GM10847 (cell line): ENCODE results near the gene REV3L.

Experiments used
- POLR2A ChIP-seq: IDR thresholded peaks from 2 replicates; pipeline ENCODE4 v1.6.1; 2011; ENCODE audit not compliant: insufficient read length; ENCODE audit errors: extremely low read depth

Gene REV3L

DNA sequence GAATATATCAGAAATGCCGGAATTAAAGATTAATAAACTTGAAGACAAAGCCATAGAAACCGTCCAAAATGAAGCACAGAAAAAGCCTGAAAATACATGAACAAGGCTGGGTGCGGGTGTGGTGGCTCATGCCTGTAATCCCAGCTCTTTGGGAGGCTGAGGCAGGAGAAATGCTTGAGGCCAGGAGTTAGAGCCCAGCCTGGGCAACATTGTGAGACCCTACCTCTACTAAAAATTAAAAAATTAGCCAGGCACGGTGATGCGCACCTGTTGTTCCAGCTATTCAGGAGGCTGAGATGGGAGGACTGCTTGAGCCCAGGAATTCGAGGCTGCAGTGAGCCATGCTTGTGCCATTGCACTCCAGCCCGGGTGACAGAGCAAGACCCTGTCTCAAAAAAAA lies 32.9 kb downstream of the REV3L start:
- TF ChIP-seq POLR2A: no peak

DNA sequence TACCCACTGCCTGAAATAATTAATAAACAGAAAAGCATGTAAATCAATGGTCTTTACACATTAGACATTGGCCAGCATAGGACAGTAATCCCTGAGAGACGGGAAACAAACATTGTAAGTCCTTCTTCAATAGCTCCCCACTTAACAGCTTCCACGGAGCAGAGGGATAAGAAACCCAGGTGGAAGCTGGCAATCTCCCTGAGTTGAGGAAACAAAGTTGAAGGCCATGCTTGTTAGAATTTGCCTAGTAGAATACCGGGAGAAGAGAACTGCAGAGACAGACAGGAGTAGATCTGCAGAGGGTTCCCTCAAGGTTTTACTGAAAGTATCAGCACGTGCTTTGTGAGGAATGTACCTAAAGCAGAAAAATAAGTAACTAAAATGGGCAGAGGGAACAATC lies 33.9 kb downstream of the REV3L start:
- TF ChIP-seq POLR2A: no peak

DNA sequence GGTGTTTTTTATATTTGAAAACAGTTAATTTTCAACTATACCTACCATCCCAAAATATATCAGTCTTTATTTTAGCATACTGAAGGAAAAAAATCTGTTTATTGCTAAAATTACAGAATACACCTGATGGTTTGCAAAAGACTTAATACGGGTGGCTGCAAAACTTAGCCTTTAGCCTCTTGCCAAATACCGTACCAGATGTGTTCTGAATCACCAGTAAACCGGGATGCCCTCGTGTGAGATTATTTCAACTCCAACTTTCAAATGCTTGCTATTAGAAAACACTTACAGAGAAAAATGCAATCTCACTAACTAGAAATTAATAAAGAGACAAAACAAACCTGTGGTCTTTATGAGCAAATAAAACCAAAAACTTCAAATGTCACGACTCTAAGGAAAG lies 36.0 kb downstream of the REV3L start:
- no peak for TF ChIP-seq POLR2A

DNA sequence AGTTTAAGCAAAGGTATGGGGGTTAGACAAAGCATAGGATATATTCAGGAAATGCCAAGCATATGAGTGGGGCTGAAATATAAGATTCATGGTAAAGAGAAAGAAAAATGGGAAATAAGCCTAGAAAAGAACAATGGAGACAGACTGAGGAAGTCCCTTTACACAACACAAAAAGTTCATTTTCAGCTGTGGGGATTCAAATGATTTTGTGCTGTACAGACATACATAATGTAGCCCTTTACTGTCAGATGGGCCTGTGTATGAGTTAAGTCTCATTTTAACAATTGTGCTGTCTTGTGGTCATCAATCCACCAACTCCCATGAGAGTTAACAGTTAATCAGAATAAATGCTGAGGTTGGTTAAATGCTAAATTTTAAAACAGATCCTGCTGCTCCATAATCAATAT lies 37.2 kb downstream of the REV3L start:
- no peak for TF ChIP-seq POLR2A

DNA sequence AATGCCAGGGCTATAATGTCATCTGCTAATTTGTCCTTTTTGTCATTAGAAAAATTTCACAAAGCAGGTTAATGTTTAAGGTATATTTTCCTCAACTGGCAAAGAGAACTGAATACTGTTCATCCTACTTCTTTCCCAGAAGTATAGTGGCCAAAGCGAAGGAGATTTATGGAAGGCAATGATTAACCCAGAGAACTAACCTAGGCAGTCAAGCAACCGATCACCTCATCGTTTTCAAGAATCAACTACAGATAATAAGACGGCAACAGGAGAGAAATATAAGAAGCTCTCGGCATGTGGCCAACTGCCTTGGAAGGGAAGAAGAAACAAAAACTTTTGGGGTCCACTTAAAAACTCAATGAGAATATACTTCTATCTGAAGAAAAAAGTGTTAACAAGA lies 38.2 kb downstream of the REV3L start:
- TF ChIP-seq POLR2A: no peak

DNA sequence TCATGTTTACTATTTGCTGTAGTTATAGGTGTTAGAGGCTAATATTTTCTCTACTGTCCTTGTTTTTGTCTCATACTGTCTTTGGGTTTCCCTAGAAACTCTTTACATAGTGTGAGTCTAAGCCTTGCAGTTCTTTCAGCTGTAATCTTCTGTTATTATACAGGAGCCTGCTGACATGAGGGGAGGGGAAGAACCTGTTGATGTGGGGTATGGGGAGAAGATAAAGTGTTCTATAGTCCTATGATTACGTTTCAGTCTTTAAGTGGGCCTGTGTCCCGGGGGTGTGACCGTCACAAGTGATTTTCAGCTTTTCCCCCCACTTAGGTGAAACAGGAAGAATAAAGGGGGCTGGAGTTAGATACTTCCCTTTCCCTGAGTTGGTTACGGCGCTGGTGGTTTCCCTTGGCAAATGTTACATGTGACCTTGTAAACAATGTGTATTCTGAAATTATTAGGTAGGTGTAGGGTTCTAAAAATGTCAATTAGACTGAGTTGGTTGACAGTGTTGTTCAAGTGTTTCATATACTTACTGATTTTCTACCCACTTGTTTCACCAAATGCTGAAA lies 41.3 kb downstream of the REV3L start:
- TF ChIP-seq POLR2A: no peak

DNA sequence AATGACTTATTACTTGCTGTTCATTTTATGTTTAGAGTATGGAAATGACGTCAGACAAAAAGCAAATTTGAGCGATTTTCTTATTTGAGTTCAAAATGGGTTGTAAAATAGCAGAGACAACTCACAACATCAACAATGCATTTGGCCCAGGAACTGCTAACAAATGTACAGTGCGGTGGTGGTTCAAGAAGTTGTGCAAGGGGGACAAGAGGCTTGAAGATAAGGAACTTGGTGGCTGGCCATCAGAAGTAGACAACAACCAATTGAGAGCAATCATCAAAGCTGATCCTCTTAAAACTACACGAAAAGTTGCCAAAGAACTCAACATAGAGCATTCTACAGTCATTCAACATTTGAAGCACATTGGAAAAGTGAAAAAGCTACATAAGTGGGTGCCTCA lies 43.8 kb downstream of the REV3L start:
- TF ChIP-seq POLR2A: no peak

DNA sequence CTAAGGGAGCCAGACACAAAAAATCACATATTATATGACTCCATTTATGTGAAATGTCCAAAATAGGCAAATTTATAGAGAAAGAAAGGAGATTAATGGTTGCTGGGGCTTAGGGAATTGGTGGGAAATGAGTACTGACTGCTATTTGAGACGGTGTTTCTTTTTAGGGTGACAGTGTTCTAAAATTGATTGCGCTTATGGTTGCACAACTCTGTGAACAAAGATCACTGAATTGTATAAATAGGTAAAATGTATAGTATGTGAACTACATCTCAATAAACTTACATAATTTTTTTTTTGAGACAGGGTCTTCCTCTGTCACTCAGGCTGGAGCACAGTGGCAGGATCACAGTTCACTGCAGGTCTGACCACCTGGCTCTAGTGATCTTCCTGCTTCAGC lies 45.4 kb downstream of the REV3L start:
- TF ChIP-seq POLR2A: no peak

DNA sequence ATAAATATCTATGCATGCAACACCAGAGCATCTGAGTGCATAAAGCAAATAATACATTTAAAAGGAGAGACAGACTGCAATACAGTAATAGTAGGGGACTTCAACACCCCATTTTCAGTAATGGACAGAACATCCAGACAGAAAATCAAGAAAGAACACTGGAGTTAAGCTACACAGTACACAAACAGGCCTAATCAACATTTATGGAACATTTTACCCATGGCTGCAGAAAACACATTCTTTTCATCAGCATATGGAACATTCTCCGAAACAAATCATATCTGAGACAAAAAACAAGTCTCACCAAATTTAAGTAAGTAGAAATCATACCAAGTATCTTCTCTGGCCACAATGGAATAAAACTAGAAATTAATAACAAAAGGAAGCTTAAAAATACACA lies 50.5 kb downstream of the REV3L start:
- TF ChIP-seq POLR2A: no peak

DNA sequence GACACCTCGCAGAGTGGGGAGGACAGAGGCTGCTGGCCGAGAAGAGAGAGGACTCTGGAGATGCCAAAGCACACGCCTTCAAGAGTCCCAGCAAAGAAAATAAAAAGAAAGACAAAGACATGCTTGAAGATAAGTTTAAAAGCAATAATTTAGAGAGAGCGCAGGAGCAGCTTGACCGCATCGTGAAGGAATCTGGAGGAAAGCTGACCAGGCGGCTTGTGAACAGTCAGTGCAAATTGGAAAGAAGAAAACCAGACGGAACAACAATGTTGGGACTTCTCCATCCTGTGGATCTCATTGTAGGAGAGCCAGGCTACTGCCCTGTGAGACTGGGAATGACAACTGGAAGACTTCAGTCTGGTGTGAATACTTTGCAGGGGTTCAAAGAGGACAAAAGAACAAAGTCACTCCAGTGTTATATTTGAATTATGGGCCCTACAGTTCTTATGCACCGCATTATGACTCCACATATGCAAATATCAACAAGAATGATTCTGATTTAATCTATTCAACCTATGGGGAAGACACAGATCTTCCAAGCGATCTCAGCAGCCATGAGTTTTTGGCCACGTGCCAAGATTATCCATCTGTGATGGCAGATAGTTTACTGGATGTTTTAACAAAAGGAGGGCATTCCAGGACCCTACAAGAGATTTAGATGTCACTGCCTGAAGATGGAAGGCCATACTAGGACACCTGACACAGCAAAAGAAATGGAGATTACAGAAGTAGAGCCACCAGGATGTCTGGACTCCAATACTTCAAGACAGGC lies 52.2 kb downstream of the REV3L start:
- no peak for TF ChIP-seq POLR2A

DNA sequence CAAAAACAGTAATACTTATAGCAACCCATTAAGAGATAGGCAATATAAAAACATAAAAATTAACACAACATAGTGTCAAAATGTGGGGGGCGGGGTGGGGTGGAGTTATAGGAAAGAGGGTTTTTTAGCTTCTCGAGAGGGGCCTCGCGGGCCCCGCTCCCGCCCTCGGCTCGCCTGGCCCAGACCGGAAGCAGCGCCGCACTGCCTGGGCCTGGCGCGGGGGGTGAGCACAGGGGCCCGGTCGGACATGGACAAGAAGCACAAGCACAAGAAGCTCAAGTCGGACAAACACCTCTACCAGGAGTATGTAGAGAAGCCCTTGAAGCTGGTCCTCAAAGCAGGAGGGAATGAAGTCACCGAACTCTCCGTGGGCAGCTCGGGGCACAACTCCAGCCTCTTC lies 53.4 kb downstream of the REV3L start:
- no peak for TF ChIP-seq POLR2A

DNA sequence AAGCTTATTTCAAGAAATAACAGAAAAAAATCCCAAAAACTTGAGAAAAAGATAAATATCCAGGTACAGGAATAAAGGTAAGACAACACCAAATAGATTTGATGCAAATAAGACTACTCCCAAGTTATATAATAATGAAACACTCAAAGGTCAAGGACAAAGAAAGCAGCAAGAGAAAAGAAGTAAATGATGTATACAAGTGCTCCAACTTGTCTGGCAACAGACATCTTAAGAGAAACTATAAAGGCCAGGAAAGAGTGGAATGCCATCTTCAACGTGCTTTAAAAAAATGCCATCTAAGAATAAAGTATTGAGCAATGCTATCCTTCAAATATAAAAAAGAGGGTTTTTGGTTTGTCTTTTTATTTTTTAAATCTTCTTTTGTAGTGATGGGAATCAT lies 54.2 kb downstream of the REV3L start:
- no peak for TF ChIP-seq POLR2A

DNA sequence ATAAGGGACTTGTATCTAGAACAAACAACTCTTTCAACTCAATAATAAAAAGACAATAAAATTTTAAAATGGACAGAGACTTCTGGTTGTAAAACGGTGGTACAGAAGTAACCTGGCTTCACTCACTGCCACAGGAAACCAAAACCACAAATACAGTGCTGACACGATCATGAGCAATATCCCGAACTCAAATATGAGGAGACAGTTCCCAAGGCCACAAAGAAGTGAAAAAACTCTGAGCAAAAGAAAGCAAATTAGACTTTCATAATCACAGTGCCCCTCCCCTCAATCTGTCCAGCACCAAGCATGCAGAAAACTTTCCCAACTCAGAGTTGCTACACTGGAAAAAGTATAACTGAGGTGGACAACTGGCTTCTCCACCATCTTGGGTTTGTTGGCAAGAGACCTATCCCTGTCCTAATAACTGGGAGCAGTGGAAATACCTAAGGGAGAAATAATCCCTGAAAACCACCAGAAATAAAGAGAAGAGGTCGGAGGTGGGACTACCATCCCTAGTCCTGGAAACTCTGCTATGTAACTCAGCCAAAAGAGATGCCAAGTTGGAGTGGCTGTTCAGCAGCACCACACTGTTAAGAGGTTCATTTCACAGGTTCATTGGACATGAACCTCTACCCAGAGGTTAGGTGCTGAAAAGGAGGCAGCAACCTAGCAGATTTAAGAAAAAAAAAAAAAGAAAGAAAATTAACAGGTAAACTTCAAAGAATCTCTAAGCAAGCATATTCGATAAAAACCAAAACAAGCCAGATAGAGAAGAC lies 55.5 kb downstream of the REV3L start:
- no peak for TF ChIP-seq POLR2A

DNA sequence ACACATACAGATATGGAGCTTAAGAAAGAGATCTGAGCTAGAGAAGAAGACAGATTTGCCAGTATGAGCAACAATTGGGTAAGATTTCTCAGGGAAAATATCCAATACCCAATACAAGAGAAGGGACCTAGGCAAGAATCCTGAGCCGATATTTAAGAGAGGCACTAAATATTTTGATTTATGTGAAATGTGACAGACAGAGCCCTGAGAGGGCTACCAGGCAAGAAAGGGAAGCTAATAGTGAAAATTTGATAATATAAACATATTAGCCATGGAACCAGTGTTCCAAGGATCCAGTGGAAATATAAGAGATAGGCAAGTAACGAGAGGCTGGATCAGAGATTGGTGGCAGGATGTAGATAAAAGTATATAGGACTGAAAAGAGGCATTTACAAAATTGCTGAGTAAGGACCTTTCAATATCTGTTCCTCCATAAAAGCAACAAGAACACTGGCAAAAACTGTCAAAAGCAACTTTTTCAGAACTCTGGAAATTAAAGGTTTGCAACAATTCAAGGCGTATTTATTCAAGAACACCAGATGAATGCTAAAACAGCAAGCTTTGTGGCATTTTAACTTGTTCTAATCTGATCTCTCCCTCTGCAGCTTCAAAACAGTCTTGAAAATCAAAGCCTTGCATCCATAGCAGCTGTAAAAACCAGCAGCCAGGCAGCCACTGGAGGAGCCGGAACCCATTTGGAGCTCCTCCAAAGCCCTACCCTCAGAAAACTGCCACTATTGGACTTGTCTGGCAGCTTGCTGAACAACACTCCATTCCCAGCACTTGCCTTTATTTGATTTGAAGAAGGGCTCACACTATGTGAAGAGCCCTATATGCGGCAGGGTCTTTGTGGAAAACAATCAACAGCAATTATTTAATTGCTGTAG lies 58.8 kb downstream of the REV3L start:
- no peak for TF ChIP-seq POLR2A

DNA sequence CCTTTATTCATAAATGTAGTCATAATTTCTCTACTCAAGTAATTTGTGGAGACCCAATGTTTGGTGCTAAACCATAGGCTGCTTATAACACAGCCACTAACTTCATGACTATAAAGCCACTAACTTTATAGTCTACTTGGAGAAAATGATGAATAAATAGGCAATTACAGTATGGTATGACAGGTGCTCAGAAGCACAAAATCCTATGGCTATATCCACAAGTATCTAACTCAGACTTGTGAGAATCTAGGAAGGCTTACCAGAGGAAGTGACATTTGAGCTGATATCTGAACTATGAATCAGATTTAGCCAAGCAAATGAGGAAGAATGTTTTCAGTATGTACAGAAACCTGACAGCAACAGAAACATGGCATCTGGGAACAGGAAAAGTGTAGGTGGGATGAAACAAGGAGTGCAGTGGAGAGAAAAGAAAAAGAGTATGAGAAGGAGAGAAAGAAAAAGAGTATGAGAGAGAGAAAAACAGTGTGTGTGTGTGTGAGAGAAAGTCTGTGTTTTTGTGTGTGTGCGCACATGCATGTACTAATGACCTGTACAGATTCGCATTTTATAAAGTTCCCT lies 59.9 kb downstream of the REV3L start:
- TF ChIP-seq POLR2A: no peak
